GM12878 (cell line): ENCODE data around the gene ADAR. TPM values are rescaled to one million over a fixed set of nuclear protein-coding genes. Genes with fewer than 3 reads are reported as not detected.

ENCODE experiments used
- BCL11A ChIP-seq: IDR thresholded peaks from 2 replicates; pipeline ENCODE4 v1.6.1; 2011; ENCODE audit warnings: low read depth, low read length
- BMI1 ChIP-seq: fragments of 450-650 bp; IDR thresholded peaks from 2 replicates; pipeline ENCODE4 v1.6.1; 2016; ENCODE audit warnings: mild to moderate bottlenecking, moderate library complexity, borderline replicate concordance
- CHD4 ChIP-seq: fragments of 200-600 bp; sonication (generic); IDR thresholded peaks from 2 replicates; pipeline ENCODE4 v1.6.1; 2016; ENCODE audit warnings: mild to moderate bottlenecking
- LARP7 ChIP-seq: fragments of 450-650 bp; IDR thresholded peaks from 2 replicates; pipeline ENCODE4 v1.6.1; 2017; ENCODE audit warnings: mild to moderate bottlenecking
- NFIC ChIP-seq: IDR thresholded peaks from 2 replicates; pipeline ENCODE4 v1.6.1; 2012; ENCODE audit warnings: low read depth, mild to moderate bottlenecking, inconsistent platforms, low read length, moderate library complexity
- POLR2A ChIP-seq: IDR thresholded peaks from 2 replicates; pipeline ENCODE4 v1.6.1; 2011; ENCODE audit warnings: low read depth, mild to moderate bottlenecking, low read length
- POLR2AphosphoS2 ChIP-seq: IDR thresholded peaks from 2 replicates; pipeline ENCODE4 v1.6.1; 2011; ENCODE audit warnings: low read depth, mild to moderate bottlenecking, low read length, improper control_type of control experiment, moderate library complexity
- SMAD5 ChIP-seq: IDR thresholded peaks from 2 replicates; pipeline ENCODE4 v1.6.1; 2016; ENCODE audit warnings: antibody characterized with exemption, low read depth
- SREBF2 ChIP-seq: IDR thresholded peaks from 2 replicates; pipeline ENCODE4 v1.6.1; 2012; ENCODE audit warnings: mild to moderate bottlenecking, low read length
- SRF ChIP-seq, 2 experiments: IDR thresholded peaks; 2 replicates each; pipeline ENCODE4 v1.6.1; 2011; ENCODE audit warnings: low read depth in 2 of 2, low read length in 2 of 2, mild to moderate bottlenecking in 1 of 2, moderate library complexity in 1 of 2
- TCF3 ChIP-seq: IDR thresholded peaks from 2 replicates; pipeline ENCODE4 v1.6.1; 2012; ENCODE audit warnings: low read depth, mild to moderate bottlenecking, low read length, borderline replicate concordance; ENCODE audit not compliant: insufficient read depth
- YY1 ChIP-seq: IDR thresholded peaks from 2 replicates; pipeline ENCODE4 v1.6.1; 2011; ENCODE audit warnings: low read depth, mild to moderate bottlenecking, low read length
- ZNF274 ChIP-seq: IDR thresholded peaks from one replicate; pipeline ENCODE4 v1.8.0; 2011; ENCODE audit not compliant: insufficient read length, insufficient read depth
- ZSCAN29 ChIP-seq: fragments of 450-650 bp; IDR thresholded peaks from 2 replicates; pipeline ENCODE4 v1.6.1; 2017; ENCODE audit warnings: mild to moderate bottlenecking, moderate library complexity
- polyA plus RNA-seq, 11 experiments: library from polyadenylated mRNA; depleted of rRNA in 4 of 11; unstranded in 6 of 11; stranded (reverse) in 5 of 11; fragments of >200 nt; fragmentation: Nextera tagmentation in 4 of 11; fragmentation: Illumina TruSeq in 1 of 11; extraction: Ambion mirVana in 4 of 11; extraction: Trizol in 1 of 11; gene quantifications; 1 replicate in 1 of 11; 2 replicates in 10 of 11; pipeline versions ENCODE4 v1.2.1 to v1.2.3, GENCODE V29; 2011 to 2016; ENCODE audit warnings: inconsistent platforms in 2 of 11, missing spikeins in 2 of 11, low read depth in 1 of 11
- total RNA-seq, 4 experiments: library from RNA; depleted of rRNA in 3 of 4; stranded (reverse); fragments of >200 nt in 3 of 4; fragmentation: Illumina TruSeq in 1 of 4; extraction: Trizol in 1 of 4; gene quantifications; 2 replicates each; pipeline versions ENCODE4 v1.2.1 to v1.2.3, GENCODE V29; 2013 to 2021
- TF ChIP-seq, protein P1 (sequence below): IDR thresholded peaks from 2 replicates; pipeline ENCODE4 v1.6.1; 2012; ENCODE audit warnings: low read depth, low read length, improper control_type of control experiment
- TF ChIP-seq, protein P2 (sequence below): IDR thresholded peaks from 2 replicates; pipeline ENCODE4 v1.6.1; 2011; ENCODE audit warnings: borderline replicate concordance, low read depth, mild to moderate bottlenecking, moderate library complexity, mixed read lengths, low read length; ENCODE audit not compliant: insufficient read depth; ENCODE audit errors: extremely low read length
- TF ChIP-seq, protein P3 (sequence below): IDR thresholded peaks from 2 replicates; pipeline ENCODE4 v1.6.1; 2011; ENCODE audit warnings: low read depth, low read length, improper control_type of control experiment, borderline replicate concordance
- TF ChIP-seq, protein P4 (sequence below): fragments of 450-650 bp; IDR thresholded peaks from 2 replicates; pipeline ENCODE4 v1.6.1; 2018; ENCODE audit warnings: mild to moderate bottlenecking, low read depth, moderate library complexity; ENCODE audit not compliant: partially characterized antibody
- TF ChIP-seq, protein P5 (sequence below): IDR thresholded peaks from 2 replicates; pipeline ENCODE4 v1.6.1; 2011; ENCODE audit warnings: borderline replicate concordance, low read depth, mild to moderate bottlenecking, moderate library complexity, low read length; ENCODE audit not compliant: insufficient read depth, poor library complexity, severe bottlenecking
- TF ChIP-seq, protein P6 (sequence below): fragments of 450-650 bp; IDR thresholded peaks from 2 replicates; pipeline ENCODE4 v1.6.1; 2017; ENCODE audit warnings: antibody characterized with exemption, mild to moderate bottlenecking, moderate library complexity

Gene ADAR
- total and polyA plus RNA-seq, 10 of the 15 experiments (the other 5 are each of a cell fraction or from before 2014, with no cell fraction given) = 55.5 to 413 (median 176) TPM

- TF ChIP-seq, protein P1, sequence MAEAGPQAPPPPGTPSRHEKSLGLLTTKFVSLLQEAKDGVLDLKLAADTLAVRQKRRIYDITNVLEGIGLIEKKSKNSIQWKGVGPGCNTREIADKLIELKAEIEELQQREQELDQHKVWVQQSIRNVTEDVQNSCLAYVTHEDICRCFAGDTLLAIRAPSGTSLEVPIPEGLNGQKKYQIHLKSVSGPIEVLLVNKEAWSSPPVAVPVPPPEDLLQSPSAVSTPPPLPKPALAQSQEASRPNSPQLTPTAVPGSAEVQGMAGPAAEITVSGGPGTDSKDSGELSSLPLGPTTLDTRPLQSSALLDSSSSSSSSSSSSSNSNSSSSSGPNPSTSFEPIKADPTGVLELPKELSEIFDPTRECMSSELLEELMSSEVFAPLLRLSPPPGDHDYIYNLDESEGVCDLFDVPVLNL = peak; percentile 73
- TF ChIP-seq, protein P2, sequence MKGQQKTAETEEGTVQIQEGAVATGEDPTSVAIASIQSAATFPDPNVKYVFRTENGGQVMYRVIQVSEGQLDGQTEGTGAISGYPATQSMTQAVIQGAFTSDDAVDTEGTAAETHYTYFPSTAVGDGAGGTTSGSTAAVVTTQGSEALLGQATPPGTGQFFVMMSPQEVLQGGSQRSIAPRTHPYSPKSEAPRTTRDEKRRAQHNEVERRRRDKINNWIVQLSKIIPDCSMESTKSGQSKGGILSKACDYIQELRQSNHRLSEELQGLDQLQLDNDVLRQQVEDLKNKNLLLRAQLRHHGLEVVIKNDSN = peak; percentile 99
- peak; percentile 69 for TF ChIP-seq NFIC
- TF ChIP-seq SMAD5 = peak; percentile 75; the same call in 1 of the 2 replicates
- TF ChIP-seq, protein P3, sequence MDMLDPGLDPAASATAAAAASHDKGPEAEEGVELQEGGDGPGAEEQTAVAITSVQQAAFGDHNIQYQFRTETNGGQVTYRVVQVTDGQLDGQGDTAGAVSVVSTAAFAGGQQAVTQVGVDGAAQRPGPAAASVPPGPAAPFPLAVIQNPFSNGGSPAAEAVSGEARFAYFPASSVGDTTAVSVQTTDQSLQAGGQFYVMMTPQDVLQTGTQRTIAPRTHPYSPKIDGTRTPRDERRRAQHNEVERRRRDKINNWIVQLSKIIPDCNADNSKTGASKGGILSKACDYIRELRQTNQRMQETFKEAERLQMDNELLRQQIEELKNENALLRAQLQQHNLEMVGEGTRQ = peak; percentile 99
- TF ChIP-seq YY1 = no peak
- TF ChIP-seq LARP7 = 0 out of 2 replicates have a peak, but pooled peaks have one; percentile 6
- TF ChIP-seq CHD4 = no peak
- no peak for TF ChIP-seq ZSCAN29
- TF ChIP-seq POLR2AphosphoS2 = 0 out of 2 replicates have a peak, but pooled peaks have one; percentile 38
- TF ChIP-seq, protein P4, sequence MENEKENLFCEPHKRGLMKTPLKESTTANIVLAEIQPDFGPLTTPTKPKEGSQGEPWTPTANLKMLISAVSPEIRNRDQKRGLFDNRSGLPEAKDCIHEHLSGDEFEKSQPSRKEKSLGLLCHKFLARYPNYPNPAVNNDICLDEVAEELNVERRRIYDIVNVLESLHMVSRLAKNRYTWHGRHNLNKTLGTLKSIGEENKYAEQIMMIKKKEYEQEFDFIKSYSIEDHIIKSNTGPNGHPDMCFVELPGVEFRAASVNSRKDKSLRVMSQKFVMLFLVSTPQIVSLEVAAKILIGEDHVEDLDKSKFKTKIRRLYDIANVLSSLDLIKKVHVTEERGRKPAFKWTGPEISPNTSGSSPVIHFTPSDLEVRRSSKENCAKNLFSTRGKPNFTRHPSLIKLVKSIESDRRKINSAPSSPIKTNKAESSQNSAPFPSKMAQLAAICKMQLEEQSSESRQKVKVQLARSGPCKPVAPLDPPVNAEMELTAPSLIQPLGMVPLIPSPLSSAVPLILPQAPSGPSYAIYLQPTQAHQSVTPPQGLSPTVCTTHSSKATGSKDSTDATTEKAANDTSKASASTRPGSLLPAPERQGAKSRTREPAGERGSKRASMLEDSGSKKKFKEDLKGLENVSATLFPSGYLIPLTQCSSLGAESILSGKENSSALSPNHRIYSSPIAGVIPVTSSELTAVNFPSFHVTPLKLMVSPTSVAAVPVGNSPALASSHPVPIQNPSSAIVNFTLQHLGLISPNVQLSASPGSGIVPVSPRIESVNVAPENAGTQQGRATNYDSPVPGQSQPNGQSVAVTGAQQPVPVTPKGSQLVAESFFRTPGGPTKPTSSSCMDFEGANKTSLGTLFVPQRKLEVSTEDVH = peak; percentile 77
- no peak for TF ChIP-seq ZNF274
- TF ChIP-seq SRF (IDR thresholded peaks at IDR 0.05; ENCODE audit: low read depth in 2 of 2, low read length in 2 of 2) = no peak
- TF ChIP-seq POLR2A = peak; percentile 77
- TF ChIP-seq SREBF2 = no peak
- no peak for TF ChIP-seq BCL11A
- TF ChIP-seq, protein P5, sequence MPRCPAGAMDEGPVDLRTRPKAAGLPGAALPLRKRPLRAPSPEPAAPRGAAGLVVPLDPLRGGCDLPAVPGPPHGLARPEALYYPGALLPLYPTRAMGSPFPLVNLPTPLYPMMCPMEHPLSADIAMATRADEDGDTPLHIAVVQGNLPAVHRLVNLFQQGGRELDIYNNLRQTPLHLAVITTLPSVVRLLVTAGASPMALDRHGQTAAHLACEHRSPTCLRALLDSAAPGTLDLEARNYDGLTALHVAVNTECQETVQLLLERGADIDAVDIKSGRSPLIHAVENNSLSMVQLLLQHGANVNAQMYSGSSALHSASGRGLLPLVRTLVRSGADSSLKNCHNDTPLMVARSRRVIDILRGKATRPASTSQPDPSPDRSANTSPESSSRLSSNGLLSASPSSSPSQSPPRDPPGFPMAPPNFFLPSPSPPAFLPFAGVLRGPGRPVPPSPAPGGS = no peak
- no peak for TF ChIP-seq TCF3
- TF ChIP-seq, protein P6, sequence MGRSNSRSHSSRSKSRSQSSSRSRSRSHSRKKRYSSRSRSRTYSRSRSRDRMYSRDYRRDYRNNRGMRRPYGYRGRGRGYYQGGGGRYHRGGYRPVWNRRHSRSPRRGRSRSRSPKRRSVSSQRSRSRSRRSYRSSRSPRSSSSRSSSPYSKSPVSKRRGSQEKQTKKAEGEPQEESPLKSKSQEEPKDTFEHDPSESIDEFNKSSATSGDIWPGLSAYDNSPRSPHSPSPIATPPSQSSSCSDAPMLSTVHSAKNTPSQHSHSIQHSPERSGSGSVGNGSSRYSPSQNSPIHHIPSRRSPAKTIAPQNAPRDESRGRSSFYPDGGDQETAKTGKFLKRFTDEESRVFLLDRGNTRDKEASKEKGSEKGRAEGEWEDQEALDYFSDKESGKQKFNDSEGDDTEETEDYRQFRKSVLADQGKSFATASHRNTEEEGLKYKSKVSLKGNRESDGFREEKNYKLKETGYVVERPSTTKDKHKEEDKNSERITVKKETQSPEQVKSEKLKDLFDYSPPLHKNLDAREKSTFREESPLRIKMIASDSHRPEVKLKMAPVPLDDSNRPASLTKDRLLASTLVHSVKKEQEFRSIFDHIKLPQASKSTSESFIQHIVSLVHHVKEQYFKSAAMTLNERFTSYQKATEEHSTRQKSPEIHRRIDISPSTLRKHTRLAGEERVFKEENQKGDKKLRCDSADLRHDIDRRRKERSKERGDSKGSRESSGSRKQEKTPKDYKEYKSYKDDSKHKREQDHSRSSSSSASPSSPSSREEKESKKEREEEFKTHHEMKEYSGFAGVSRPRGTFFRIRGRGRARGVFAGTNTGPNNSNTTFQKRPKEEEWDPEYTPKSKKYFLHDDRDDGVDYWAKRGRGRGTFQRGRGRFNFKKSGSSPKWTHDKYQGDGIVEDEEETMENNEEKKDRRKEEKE = no peak
- no peak for TF ChIP-seq BMI1
Measured at GRCh38 chr1:154558720-154559465, 49.1 kb downstream of the ADAR start (continued).
